ENCODE measurements around the gene VPS37D. TPM values are rescaled to one million over a fixed set of nuclear protein-coding genes. Genes with fewer than 3 reads are reported as not detected.
"Not testable (repeated sequence)": the region's sequence is repeated elsewhere in the genome, so short reads cannot be mapped to it uniquely, and the experiment has no call there.

Gene VPS37D, protein sequence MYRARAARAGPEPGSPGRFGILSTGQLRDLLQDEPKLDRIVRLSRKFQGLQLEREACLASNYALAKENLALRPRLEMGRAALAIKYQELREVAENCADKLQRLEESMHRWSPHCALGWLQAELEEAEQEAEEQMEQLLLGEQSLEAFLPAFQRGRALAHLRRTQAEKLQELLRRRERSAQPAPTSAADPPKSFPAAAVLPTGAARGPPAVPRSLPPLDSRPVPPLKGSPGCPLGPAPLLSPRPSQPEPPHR
- total RNA-seq (ENCODE audit: unreplicated experiment): 9.8 TPM
- long read RNA-seq, partial matches to known transcripts: 0 of 1 reads
- long read RNA-seq, other reads (novel, unspliced or antisense): 0 of 1 reads

DNA sequence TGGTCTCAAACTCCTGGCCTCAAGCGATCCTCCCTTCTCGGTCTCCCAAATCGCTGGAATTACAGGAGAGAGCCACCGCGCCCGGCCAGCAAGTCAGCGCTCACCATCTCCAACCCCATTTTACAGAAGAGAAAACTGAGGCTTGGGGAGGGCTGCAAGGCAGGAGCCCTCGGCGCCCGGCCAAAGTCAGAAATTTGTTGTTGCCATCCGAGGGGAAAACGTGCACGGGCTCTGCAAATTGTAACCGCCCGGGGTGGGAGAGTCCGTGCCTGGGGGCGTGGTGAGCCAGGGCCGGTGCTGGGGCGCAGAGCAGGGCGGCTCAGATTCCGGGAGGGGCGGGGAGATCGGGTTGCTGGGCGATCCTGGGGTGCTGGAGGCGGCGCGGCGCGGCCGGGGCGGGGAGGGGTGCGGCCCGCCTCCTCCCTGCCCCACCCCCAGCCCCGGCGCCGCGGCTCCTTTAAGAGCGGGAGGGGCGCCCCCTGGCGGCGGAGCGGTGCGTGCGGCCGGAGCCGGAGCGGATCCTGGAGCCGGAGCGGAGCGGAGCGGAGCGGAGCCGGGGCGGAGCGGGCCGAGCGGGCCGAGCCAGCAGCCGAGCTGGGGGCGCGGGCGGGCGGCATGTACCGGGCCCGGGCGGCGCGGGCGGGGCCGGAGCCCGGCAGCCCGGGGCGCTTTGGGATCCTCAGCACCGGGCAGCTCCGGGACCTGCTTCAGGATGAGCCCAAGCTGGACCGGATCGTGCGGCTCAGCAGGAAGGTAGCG lies at the start of gene VPS37D:
TSS of gene VPS37D (plus strand) at position 488 of the 759 bp plus-strand sequence. CDS start at position 616, 128 bp downstream.
- peak; percentile 97 for DNase-seq (ENCODE audit: low spot score)
- Mint-ChIP-seq H3K27ac (ENCODE audit: unreplicated experiment) (no peak within 1 kb of the TSS), H3K36me3 (ENCODE audit: low read depth, unreplicated experiment) (peaks cover 13% of the 10 kb centered on the region), H3K9me3 (ENCODE audit: unreplicated experiment) (no peaks in the 10 kb centered on the region), H3K27me3 (ENCODE audit: unreplicated experiment) (peaks cover 11% of the 10 kb centered on the region), H3K4me1 (ENCODE audit: unreplicated experiment) (peaks cover 17% of the 10 kb centered on the region), H3K4me3 (ENCODE audit: unreplicated experiment) (peak within 1 kb of the TSS; percentile 97)
- TF ChIP-seq, protein P1, sequence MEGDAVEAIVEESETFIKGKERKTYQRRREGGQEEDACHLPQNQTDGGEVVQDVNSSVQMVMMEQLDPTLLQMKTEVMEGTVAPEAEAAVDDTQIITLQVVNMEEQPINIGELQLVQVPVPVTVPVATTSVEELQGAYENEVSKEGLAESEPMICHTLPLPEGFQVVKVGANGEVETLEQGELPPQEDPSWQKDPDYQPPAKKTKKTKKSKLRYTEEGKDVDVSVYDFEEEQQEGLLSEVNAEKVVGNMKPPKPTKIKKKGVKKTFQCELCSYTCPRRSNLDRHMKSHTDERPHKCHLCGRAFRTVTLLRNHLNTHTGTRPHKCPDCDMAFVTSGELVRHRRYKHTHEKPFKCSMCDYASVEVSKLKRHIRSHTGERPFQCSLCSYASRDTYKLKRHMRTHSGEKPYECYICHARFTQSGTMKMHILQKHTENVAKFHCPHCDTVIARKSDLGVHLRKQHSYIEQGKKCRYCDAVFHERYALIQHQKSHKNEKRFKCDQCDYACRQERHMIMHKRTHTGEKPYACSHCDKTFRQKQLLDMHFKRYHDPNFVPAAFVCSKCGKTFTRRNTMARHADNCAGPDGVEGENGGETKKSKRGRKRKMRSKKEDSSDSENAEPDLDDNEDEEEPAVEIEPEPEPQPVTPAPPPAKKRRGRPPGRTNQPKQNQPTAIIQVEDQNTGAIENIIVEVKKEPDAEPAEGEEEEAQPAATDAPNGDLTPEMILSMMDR (IDR thresholded peaks at IDR 0.05; ENCODE audit: unreplicated experiment): peak; percentile 96

DNA sequence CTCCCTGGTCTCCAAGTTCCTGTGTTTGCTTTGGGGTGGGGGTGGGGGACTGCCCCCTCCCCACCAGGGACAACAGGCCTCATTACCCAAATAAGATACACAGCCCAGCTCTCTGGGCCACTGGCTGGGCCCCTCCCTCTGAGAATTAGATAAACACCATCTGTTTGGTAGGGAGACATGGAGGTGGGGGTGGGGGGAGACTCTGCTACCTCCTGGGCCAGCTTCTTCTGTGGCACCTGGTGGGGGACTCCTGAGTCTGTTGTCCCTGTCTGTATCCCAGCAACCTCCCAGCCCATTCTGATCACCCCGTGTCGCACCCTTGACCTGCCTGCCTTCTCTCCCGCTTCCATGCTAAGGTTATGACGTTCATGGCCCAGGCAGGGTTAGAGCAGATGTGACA lies 49.1 kb upstream of the VPS37D start:
- Mint-ChIP-seq H3K27ac (ENCODE audit: unreplicated experiment) (no peak overlapping the region), H3K4me1 (ENCODE audit: unreplicated experiment) (peaks cover 10% of the 10 kb centered on the region), H3K27me3 (ENCODE audit: unreplicated experiment) (peaks cover 2% of the 10 kb centered on the region), H3K9me3 (ENCODE audit: unreplicated experiment) (no peaks in the 10 kb centered on the region), H3K36me3 (ENCODE audit: low read depth, unreplicated experiment) (no peaks in the 10 kb centered on the region), H3K4me3 (ENCODE audit: unreplicated experiment) (no peak overlapping the region)
- DNase-seq (ENCODE audit: low spot score): no peak
- TF ChIP-seq, protein P1 (IDR thresholded peaks at IDR 0.05; ENCODE audit: unreplicated experiment): no peak

DNA sequence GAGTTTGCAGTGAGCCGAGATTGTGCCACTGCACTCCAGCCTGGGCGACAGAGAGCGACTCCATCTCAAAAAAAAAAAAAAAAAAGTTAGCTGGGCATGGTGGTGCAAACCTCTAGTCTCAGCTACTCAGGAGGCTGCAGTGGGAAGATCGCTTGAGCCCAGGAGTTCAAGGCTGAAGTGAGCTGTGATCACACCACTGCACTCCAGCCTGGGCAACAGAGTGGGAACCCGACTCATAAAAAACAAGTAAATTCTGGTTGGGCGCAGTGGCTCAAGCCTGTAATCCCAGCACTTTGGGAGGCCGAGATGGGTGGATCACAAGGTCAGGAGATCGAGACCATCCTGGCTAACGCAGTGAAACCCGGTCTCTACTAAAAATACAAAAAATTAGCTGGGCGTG lies 48.2 kb upstream of the VPS37D start:
- not testable (repeated sequence) for H3K4me3 Mint-ChIP-seq (ENCODE audit: unreplicated experiment); H3K9me3 Mint-ChIP-seq (ENCODE audit: unreplicated experiment)

DNA sequence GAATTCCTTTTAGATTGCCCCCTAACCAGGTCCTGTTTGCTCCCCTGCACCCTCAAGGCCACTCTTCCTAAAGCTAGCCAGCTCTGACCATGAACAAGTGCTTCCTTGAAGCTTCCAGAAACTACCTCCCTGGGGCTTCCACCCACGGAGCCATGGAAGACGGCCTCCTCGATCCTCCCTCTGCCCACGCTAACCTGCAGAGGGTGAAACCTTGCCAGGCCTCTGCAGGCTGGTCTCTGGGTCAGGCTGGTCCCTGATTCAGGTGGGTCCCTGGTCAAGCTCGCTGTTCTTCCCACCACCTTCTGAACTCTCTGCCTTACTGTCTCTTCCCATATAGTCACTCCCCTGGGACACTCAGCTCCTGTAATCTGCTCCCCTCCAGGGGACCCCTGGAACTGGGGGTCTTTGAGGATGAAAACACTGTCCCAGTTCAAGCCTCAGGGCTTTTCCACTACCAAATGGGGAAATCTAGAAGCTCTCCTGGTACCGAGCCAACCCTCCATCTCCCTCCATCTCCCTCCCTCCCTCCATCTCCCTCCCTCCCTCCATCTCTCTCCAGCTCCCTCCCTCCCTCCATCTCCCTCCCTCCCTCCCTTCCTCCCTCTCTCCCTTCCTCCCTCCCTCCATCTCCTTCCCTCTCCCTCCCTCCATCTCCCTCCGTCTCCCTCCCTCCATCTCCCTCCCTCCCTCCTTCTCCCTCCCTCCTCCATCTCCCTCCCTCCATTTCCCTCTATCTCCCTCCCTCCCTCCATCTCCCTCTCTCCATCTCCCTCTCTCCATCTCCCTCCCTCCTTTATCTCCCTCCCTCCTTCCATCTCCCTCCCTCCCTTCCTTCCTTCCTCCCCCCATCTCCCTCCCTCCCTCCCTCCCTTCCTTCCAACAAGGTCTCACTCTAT lies 46.2 kb upstream of the VPS37D start:
- TF ChIP-seq, protein P1 (IDR thresholded peaks at IDR 0.05; ENCODE audit: unreplicated experiment): no peak
- H3K36me3 Mint-ChIP-seq (ENCODE audit: low read depth, unreplicated experiment): no peaks in the 10 kb centered on the region
- H3K4me3 Mint-ChIP-seq (ENCODE audit: unreplicated experiment): no peak overlapping the region
- no peaks in the 10 kb centered on the region for H3K9me3 Mint-ChIP-seq (ENCODE audit: unreplicated experiment)
- DNase-seq (ENCODE audit: low spot score): no peak
- no peak overlapping the region for H3K27ac Mint-ChIP-seq (ENCODE audit: unreplicated experiment)
- peaks cover 5% of the 10 kb centered on the region for H3K4me1 Mint-ChIP-seq (ENCODE audit: unreplicated experiment)
- peaks cover 3% of the 10 kb centered on the region for H3K27me3 Mint-ChIP-seq (ENCODE audit: unreplicated experiment)

More for the DNA sequence above, 48.2 kb upstream of the VPS37D start:
- H3K27ac Mint-ChIP-seq (ENCODE audit: unreplicated experiment); H3K27me3 Mint-ChIP-seq (ENCODE audit: unreplicated experiment); DNase-seq (ENCODE audit: low spot score); H3K4me1 Mint-ChIP-seq (ENCODE audit: unreplicated experiment); H3K36me3 Mint-ChIP-seq (ENCODE audit: low read depth, unreplicated experiment): not testable (repeated sequence)

DNA sequence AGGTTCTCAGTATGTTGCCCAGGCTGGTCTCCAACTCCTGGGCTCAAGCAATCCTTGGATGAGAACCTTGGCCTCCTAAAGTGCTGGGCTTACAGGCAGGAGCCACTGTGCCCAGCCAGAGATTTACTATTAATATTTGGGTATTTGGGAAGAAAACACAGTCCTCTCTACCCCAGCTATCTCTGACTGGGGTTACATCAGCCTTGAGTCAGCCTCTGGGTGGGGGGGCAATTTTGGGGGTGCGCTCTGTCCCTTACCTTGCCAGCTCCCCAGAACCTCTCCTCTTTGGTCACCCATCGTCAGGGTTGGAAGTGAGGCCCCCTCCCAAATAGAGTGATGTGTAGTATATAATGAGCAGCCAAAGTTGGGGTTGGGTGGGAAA lies 45.1 kb upstream of the VPS37D start:
- H3K4me3 Mint-ChIP-seq (ENCODE audit: unreplicated experiment): no peak overlapping the region
- TF ChIP-seq, protein P1 (IDR thresholded peaks at IDR 0.05; ENCODE audit: unreplicated experiment): no peak
- DNase-seq (ENCODE audit: low spot score): no peak
- no peaks in the 10 kb centered on the region for H3K36me3 Mint-ChIP-seq (ENCODE audit: low read depth, unreplicated experiment)
- peaks cover 3% of the 10 kb centered on the region for H3K27me3 Mint-ChIP-seq (ENCODE audit: unreplicated experiment)
- no peak overlapping the region for H3K27ac Mint-ChIP-seq (ENCODE audit: unreplicated experiment)
- H3K9me3 Mint-ChIP-seq (ENCODE audit: unreplicated experiment): no peaks in the 10 kb centered on the region
- H3K4me1 Mint-ChIP-seq (ENCODE audit: unreplicated experiment): peaks cover 5% of the 10 kb centered on the region

All from endothelial cell (in vitro differentiated cells).